DMS114 treated with DMSO at 0.1 percent for 48 hours (cell line): Measurements from ENCODE around the gene ST3GAL2.

Source experiments
- DNase-seq: peaks from one replicate; lab custom pipeline; 2025; ENCODE audit not compliant: unreplicated experiment; lab: John Stamatoyannopoulos, UW

Gene ST3GAL2

GRCh38 chr16:70438585-70438968, 323 bp downstream of the ST3GAL2 start:
- no peak for DNase-seq

GRCh38 chr16:70437582-70438557, 1.0 kb downstream of the ST3GAL2 start:
- DNase-seq = no peak

GRCh38 chr16:70437017-70437581, 1.8 kb downstream of the ST3GAL2 start:
- no peak for DNase-seq

- DNase-seq = no peak
These were observed 4.2 kb downstream of the ST3GAL2 start for GRCh38 chr16:70434484-70435260.

- no peak for DNase-seq
These were observed 5.3 kb downstream of the ST3GAL2 start for GRCh38 chr16:70433458-70434103.

- DNase-seq = no peak
These were observed 6.0 kb downstream of the ST3GAL2 start for GRCh38 chr16:70432723-70433457.

- DNase-seq = no peak
These were observed 6.6 kb downstream of the ST3GAL2 start for GRCh38 chr16:70432356-70432722.

- DNase-seq = no peak
These were observed 8.0 kb downstream of the ST3GAL2 start for GRCh38 chr16:70430667-70431536.

- no peak for DNase-seq
These were observed 8.8 kb downstream of the ST3GAL2 start for GRCh38 chr16:70429888-70430666.

GRCh38 chr16:70428178-70428998, 10.5 kb downstream of the ST3GAL2 start:
- DNase-seq = no peak

- DNase-seq = no peak
These were observed 11.1 kb downstream of the ST3GAL2 start for GRCh38 chr16:70427786-70428177.

- no peak for DNase-seq
These were observed 16.4 kb downstream of the ST3GAL2 start for GRCh38 chr16:70422543-70422942.

GRCh38 chr16:70421473-70422311, 17.2 kb downstream of the ST3GAL2 start:
- DNase-seq = no peak

GRCh38 chr16:70421014-70421413, 17.9 kb downstream of the ST3GAL2 start:
- DNase-seq = no peak

- DNase-seq = no peak
These were observed 19.2 kb downstream of the ST3GAL2 start for GRCh38 chr16:70419384-70420327.

GRCh38 chr16:70418993-70419318, 19.9 kb downstream of the ST3GAL2 start:
- no peak for DNase-seq
